ENCODE results near the gene ARNT2.
"Not testable (repeated sequence)": the region's sequence is repeated elsewhere in the genome, so short reads cannot be mapped to it uniquely, and the experiment has no call there.

Gene ARNT2

GRCh38 chr15:80492409-80492808 lies 88.2 kb downstream of the ARNT2 start:
- DNase-seq (ENCODE audit: low read depth): no peak

- DNase-seq (ENCODE audit: low read depth): no peak
These were observed 88.7 kb downstream of the ARNT2 start for GRCh38 chr15:80492874-80493273.

GRCh38 chr15:80494351-80494751 lies 90.2 kb downstream of the ARNT2 start:
- DNase-seq (ENCODE audit: low read depth): no peak

GRCh38 chr15:80494756-80495155 lies 90.6 kb downstream of the ARNT2 start:
- DNase-seq (ENCODE audit: low read depth): no peak

- no peak for DNase-seq (ENCODE audit: low read depth)
These were observed 91.3 kb downstream of the ARNT2 start for GRCh38 chr15:80495401-80495942.

GRCh38 chr15:80496096-80496495 lies 91.9 kb downstream of the ARNT2 start:
- no peak for DNase-seq (ENCODE audit: low read depth)

- DNase-seq (ENCODE audit: low read depth): no peak
These were observed 93.0 kb downstream of the ARNT2 start for GRCh38 chr15:80497221-80497620.

GRCh38 chr15:80498652-80499051 lies 94.5 kb downstream of the ARNT2 start:
- no peak for DNase-seq (ENCODE audit: low read depth)

- no peak for DNase-seq (ENCODE audit: low read depth)
These were observed 95.8 kb downstream of the ARNT2 start for GRCh38 chr15:80500021-80500420.

- no peak for DNase-seq (ENCODE audit: low read depth)
These were observed 97.3 kb downstream of the ARNT2 start for GRCh38 chr15:80501476-80501875.

GRCh38 chr15:80502782-80503181 lies 98.6 kb downstream of the ARNT2 start:
- DNase-seq (ENCODE audit: low read depth): no peak

- no peak for DNase-seq (ENCODE audit: low read depth)
These were observed 99.3 kb downstream of the ARNT2 start for GRCh38 chr15:80503319-80503952.

- no peak for DNase-seq (ENCODE audit: low read depth)
These were observed 100.7 kb downstream of the ARNT2 start for GRCh38 chr15:80504931-80505330.

GRCh38 chr15:80506286-80506893 lies 102.2 kb downstream of the ARNT2 start:
- DNase-seq (ENCODE audit: low read depth): no peak

- DNase-seq (ENCODE audit: low read depth): no peak
These were observed 102.9 kb downstream of the ARNT2 start for GRCh38 chr15:80507131-80507530.

GRCh38 chr15:80507638-80508316 lies 103.6 kb downstream of the ARNT2 start:
- no peak for DNase-seq (ENCODE audit: low read depth)

GRCh38 chr15:80508783-80509182 lies 104.6 kb downstream of the ARNT2 start:
- DNase-seq (ENCODE audit: low read depth): no peak

- no peak for DNase-seq (ENCODE audit: low read depth)
These were observed 105.6 kb downstream of the ARNT2 start for GRCh38 chr15:80509800-80510199.

GRCh38 chr15:80510985-80511384 lies 106.8 kb downstream of the ARNT2 start:
- not testable (repeated sequence) for DNase-seq (ENCODE audit: low read depth)

- DNase-seq (ENCODE audit: low read depth): no peak
These were observed 108.8 kb downstream of the ARNT2 start for GRCh38 chr15:80512726-80513660.

- no peak for DNase-seq (ENCODE audit: low read depth)
These were observed 110.0 kb downstream of the ARNT2 start for GRCh38 chr15:80514071-80514780.
